Ascending aorta (tissue), 2 donors: ENCODE data around the gene RPS14. TPM values are rescaled to one million over a fixed set of nuclear protein-coding genes. Genes with fewer than 3 reads are reported as not detected.

Source experiments
- DNase-seq, 2 donors: peaks; one replicate each; pipeline ENCODE4 v3.0.0-alpha.2; 2019; ENCODE audit warnings: low spot score in 2 of 2
- H3K27ac ChIP-seq, 2 donors: fragments of 200-600 bp; sonication (generic); one replicate each; pipeline ENCODE4 v1.5.1; 2016 to 2017; ENCODE audit warnings: mild to moderate bottlenecking in 1 of 2
- H3K27me3 ChIP-seq: fragments of 200-600 bp; sonication (generic); one replicate; pipeline ENCODE4 v1.5.1; 2017
- H3K36me3 ChIP-seq, 2 donors: fragments of 200-600 bp; sonication (generic); one replicate each; pipeline ENCODE4 v1.5.1; 2016
- H3K4me1 ChIP-seq, 2 donors: fragments of 200-600 bp; sonication (generic); one replicate each; pipeline ENCODE4 v1.5.1; 2016 to 2017; ENCODE audit warnings: mild to moderate bottlenecking in 1 of 2
- H3K4me3 ChIP-seq, 2 donors: fragments of 200-600 bp; sonication (generic); one replicate each; pipeline ENCODE4 v1.5.1; 2016 to 2017; ENCODE audit warnings: mild to moderate bottlenecking in 1 of 2
- H3K9me3 ChIP-seq, 2 donors: fragments of 200-600 bp; sonication (generic); one replicate each; pipeline ENCODE4 v1.5.1; 2016
- CTCF ChIP-seq, 3 experiments: fragments of 200-600 bp in 2 of 3; fragments of 450-650 bp in 1 of 3; sonication (generic) in 2 of 3; IDR thresholded peaks; one replicate each; pipeline ENCODE4 v1.5.1; 2016 to 2019; ENCODE audit warnings: antibody characterized with exemption in 3 of 3, mild to moderate bottlenecking in 1 of 3, moderate library complexity in 1 of 3
- intact Hi-C: fragments of 100-400 bp; cut with DNase I; formaldehyde crosslinking; loops from one replicate; pipeline ENCODE4 v1.15.1; 2023
- total RNA-seq: library from RNA; depleted of rRNA; stranded (reverse); fragments of >200 nt; gene quantifications from one replicate; pipeline ENCODE4 v1.1.0, GENCODE V29; 2016

RPS14 gene
- total RNA-seq, 1 donor from 2014 or later: 1,928 TPM

DNA sequence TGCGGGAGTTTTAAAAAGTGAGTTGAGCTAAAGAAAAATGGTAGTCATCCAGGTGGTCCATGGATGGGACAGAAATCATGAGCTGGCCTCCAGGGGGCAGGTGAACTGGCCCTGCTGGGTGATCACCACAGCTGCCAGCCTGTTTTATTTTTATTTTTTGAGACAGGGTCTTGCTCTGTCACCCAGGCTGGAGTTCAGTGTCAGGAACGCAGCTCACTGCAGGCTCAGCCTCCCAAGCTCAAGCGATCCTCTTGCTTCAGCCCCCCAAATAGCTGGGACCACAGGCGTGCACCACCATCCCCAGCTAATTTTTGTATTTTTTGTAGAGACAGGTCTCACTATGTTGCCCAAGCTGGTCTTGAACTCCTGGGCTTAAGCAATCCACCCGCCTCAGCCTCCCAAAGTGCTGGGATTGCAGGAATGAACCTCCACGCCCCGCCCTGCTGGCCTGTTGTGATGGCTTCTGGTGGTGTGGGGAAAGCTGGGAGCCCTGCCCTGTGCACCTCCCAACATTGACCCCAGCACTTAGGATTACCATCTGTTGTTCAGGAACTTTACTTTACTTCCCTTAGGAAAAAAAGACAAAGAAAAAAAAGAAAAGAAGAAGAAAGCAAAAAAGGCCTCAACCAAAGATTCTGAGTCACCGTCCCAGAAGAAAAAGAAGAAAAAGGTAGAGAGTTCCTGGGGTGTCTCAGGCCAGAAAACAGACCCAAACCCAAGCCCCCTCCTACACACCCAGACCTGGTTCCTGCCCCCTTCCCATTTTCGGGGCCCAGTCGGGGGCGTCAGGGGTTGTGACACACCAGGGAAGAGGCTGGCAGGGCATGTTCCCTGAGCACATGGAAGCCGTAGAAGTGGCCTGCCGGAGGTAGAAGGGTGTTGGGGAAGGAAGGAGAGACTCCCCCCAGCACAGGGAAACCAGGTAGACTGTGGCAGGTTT lies 51.5 kb downstream of the RPS14 start:
- Histone ChIP-seq H3K27ac (no peak overlapping the region), H3K27me3 (no peaks in the 10 kb centered on the region), H3K36me3 (peaks cover 39 to 87% of the 10 kb centered on the region in 2 donors), H3K9me3 (no peaks in the 10 kb centered on the region), H3K4me1 (no peaks in the 10 kb centered on the region), H3K4me3 (no peak overlapping the region)
- intact Hi-C loops: loop anchor here (5.0 kb wide), 1 partner anchor 39 kb away; no protein-coding TSS in a partner anchor
- no peak for DNase-seq
- TF ChIP-seq CTCF (IDR thresholded peaks at IDR 0.05): no peak

- Histone ChIP-seq H3K36me3 (peaks cover 46 to 87% of the 10 kb centered on the region in 2 donors), H3K27ac (no peak overlapping the region), H3K9me3 (no peaks in the 10 kb centered on the region), H3K4me3 (no peak overlapping the region), H3K27me3 (no peaks in the 10 kb centered on the region), H3K4me1 (no peaks in the 10 kb centered on the region)
- intact Hi-C loops: loop anchor here (5.0 kb wide), 1 partner anchor 40 kb away; no protein-coding TSS in a partner anchor
- DNase-seq: no peak
- TF ChIP-seq CTCF (IDR thresholded peaks at IDR 0.05): no peak
Observed at GRCh38 chr5:150397146-150397781, 52.3 kb downstream of the RPS14 start.

DNA sequence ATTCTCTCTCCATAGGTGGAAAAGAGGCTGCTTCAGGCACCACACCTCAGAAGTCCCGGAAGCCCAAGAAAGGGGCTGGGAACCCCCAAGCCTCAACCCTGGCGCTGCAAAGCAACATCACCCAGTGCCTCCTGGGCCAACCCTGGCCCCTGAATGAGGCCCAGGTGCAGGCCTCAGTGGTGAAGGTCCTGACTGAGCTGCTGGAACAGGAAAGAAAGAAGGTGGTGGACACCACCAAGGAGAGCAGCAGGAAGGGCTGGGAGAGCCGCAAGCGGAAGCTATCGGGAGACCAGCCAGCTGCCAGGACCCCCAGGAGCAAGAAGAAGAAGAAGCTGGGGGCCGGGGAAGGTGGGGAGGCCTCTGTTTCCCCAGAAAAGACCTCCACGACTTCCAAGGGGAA lies 53.3 kb downstream of the RPS14 start:
- H3K27ac ChIP-seq: no peak overlapping the region
- H3K27me3 ChIP-seq: no peaks in the 10 kb centered on the region
- DNase-seq: no peak
- no peaks in the 10 kb centered on the region for H3K9me3 ChIP-seq
- peaks cover 56 to 89% of the 10 kb centered on the region in 2 donors for H3K36me3 ChIP-seq
- no peaks in the 10 kb centered on the region for H3K4me1 ChIP-seq
- no peak overlapping the region for H3K4me3 ChIP-seq
- TF ChIP-seq CTCF (IDR thresholded peaks at IDR 0.05): no peak
- intact Hi-C loops: loop anchor here (5.0 kb wide), 1 partner anchor 41 kb away; no protein-coding TSS in a partner anchor

- intact Hi-C loops: loop anchor here (5.0 kb wide), 1 partner anchor 42 kb away; no protein-coding TSS in a partner anchor
- TF ChIP-seq CTCF (IDR thresholded peaks at IDR 0.05): no peak
- H3K27ac ChIP-seq: no peak overlapping the region
- DNase-seq: no peak
- no peaks in the 10 kb centered on the region for H3K4me1 ChIP-seq
- H3K27me3 ChIP-seq: no peaks in the 10 kb centered on the region
- H3K4me3 ChIP-seq: no peak overlapping the region
- H3K36me3 ChIP-seq: peaks cover 60 to 89% of the 10 kb centered on the region in 2 donors
- H3K9me3 ChIP-seq: no peaks in the 10 kb centered on the region
Observed at GRCh38 chr5:150395688-150395975, 53.9 kb downstream of the RPS14 start.

DNA sequence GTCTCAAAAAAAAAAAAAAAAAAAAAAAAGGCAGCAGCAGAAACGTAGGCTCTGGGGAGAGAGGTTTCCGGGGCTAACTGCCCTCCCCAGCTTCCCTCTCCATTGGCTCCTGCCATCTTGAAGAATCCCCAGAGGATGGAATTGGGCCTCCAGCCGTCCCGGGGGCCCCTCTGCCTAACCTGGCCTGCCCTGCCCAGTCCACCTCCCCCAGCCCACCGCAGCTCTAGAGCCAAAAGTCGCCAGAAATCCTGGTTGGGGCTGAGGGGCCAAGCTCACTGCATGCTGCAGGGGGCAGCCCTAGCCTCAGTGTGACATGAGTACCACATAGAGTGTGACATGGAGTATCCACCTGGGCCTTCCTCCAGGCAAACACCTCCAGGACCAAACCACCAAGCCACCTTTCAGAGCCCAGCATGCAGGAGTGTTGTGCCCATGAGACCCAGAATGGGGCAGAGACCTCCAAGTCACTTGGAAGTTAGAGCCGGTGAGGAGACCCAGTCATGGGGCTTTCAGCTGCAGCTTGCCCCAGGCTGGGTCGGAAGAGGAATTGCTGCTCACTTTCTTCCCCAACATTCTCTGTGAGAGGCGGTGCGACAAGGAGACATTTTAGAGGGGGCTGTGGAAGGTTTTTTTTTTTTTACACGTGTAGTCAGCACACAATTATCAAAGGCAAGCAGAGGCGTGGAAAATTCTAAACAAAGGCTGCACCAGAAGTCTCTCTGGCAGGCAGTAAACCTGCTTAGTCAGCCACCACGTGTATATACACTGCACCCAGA lies 54.4 kb downstream of the RPS14 start:
- Histone ChIP-seq H3K36me3 (peaks cover 59 to 89% of the 10 kb centered on the region in 2 donors), H3K27me3 (no peaks in the 10 kb centered on the region), H3K9me3 (no peaks in the 10 kb centered on the region), H3K4me1 (no peaks in the 10 kb centered on the region), H3K4me3 (no peak overlapping the region), H3K27ac (no peak overlapping the region)
- intact Hi-C loops: loop anchor here (5.0 kb wide), 1 partner anchor 42 kb away; no protein-coding TSS in a partner anchor
- TF ChIP-seq CTCF (IDR thresholded peaks at IDR 0.05): no peak
- DNase-seq: no peak
